ENCODE results near the gene ROGDI. TPM values are rescaled to one million over a fixed set of nuclear protein-coding genes. Genes with fewer than 3 reads are reported as not detected.

The ROGDI gene
- total and polyA plus RNA-seq, 4 donors = 14.0 to 28.1 (median 17.4) TPM

DNA sequence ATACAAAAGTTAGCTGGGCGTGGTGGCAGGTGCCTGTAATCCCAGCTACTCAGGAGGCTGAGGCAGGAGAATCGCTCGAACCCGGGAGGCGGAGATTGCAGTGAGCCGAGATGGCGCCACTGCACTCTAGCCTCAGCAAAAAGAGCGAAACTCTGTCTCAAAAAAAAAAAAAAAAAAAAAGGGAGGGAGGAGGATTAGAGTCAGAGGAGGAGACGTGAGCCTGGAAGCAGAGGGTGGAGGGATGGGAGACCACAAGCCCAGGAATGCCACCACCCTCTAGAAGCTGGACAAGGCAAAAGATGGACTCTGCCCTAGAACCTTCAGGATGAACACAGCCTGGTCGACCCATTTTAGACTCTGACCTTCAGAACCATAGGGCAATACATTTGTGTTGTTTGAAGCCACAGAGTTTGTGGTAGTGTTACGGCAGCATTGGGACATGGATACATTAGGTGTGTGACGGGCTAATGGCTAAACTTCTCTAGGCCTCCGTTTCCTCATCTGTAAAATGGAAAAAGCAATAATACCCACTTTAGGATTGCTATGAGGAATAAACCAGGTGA lies 9.4 kb downstream of the ROGDI start:
- no peak overlapping the region for H3K9ac ChIP-seq (ENCODE audit: low read depth in 1 of 2, low read length in 2 of 2)
- no peak for TF ChIP-seq YY1 (IDR thresholded peaks at IDR 0.05)
- peak; percentile 53 to 82 for TF ChIP-seq HNF4A (conservative IDR thresholded peaks at IDR 0.05)
- TF ChIP-seq RAD21 (IDR thresholded peaks at IDR 0.05) = no peak
- peak; percentile 34 for TF ChIP-seq HNF4G (IDR thresholded peaks at IDR 0.05)
- 75% methylated on average over 13 of the region's 13 CpGs for WGBS
- peaks cover 0 to 5% (median 4%) of the 10 kb centered on the region in 4 donors for H3K4me1 ChIP-seq (ENCODE audit: control insufficient read depth in 4 of 4, insufficient read depth in 4 of 4, low read length in 3 of 4)
- no peak overlapping the region for H3K27ac ChIP-seq (ENCODE audit: low read depth in 1 of 2, low read length in 2 of 2)
- H3K4me3 ChIP-seq (ENCODE audit: low read depth in 1 of 3, low read length in 3 of 3) = no peak overlapping the region
- H3K36me3 ChIP-seq (ENCODE audit: control insufficient read depth in 4 of 4, insufficient read depth in 3 of 4, low read depth in 1 of 4, low read length in 3 of 4) = peaks cover 0 to 11% (median 4%) of the 10 kb centered on the region in 4 donors
- H3K27me3 ChIP-seq (ENCODE audit: control insufficient read depth in 4 of 4, insufficient read depth in 4 of 4, low read length in 3 of 4) = no peaks in the 10 kb centered on the region
- DNase-seq (ENCODE audit: low spot score) = no peak
- no peaks in the 10 kb centered on the region for H3K9me3 ChIP-seq (ENCODE audit: control insufficient read depth in 4 of 4, low read length in 3 of 4)

DNA sequence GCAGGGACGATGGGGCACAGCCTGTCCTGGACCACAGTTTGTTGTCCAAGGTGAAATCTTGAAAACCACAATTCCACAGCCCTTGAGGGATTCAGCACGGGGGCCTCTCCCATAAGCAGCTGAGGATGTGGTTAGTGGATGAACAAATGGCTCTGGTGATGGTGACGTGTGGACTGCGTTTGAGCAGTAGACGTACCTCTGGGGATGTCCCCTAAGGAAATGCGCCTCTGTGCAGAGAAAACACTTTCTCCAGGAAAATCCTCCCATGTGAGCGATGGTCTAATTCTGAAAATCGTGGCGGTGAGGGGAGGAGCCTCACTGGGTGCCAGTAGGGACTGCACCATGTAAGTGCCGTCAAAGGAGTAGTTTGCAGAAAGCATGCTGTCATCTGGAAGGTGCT lies 11.6 kb downstream of the ROGDI start:
- WGBS = 85% methylated on average over 10 of the region's 10 CpGs
- H3K36me3 ChIP-seq (ENCODE audit: control insufficient read depth in 4 of 4, insufficient read depth in 3 of 4, low read depth in 1 of 4, low read length in 3 of 4) = peaks cover 0 to 3% (median 1%) of the 10 kb centered on the region in 4 donors

DNA sequence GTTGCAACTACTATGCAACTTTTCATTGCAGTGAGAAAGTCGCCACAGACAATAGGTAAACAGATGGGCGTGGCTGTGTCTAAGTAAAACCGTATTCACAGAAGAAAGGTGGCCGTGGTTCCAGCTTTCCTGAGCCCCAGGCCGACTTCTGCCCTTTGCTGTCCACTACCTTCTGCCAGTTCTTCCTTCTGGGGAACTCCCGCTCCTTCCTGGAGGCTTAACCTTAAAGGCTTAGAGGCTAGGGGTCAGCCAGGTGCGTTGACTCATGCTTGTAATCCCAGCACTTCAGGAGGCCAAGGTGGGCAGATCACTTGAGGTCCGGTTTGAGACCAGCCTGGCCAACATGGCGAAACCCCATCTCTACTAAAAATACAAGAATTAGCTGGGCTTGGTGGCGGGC lies 12.2 kb downstream of the ROGDI start:
- Histone ChIP-seq H3K9ac (ENCODE audit: low read depth in 1 of 2, low read length in 2 of 2) (no peak overlapping the region), H3K4me1 (ENCODE audit: control insufficient read depth in 4 of 4, insufficient read depth in 4 of 4, low read length in 3 of 4) (peaks cover 0 to 5% (median 4%) of the 10 kb centered on the region in 4 donors), H3K4me3 (ENCODE audit: low read depth in 1 of 3, low read length in 3 of 3) (no peak overlapping the region), H3K27ac (ENCODE audit: low read depth in 1 of 2, low read length in 2 of 2) (no peak overlapping the region), H3K36me3 (ENCODE audit: control insufficient read depth in 4 of 4, insufficient read depth in 3 of 4, low read depth in 1 of 4, low read length in 3 of 4) (no peaks in the 10 kb centered on the region), H3K27me3 (ENCODE audit: control insufficient read depth in 4 of 4, insufficient read depth in 4 of 4, low read length in 3 of 4) (no peaks in the 10 kb centered on the region), H3K9me3 (ENCODE audit: control insufficient read depth in 4 of 4, low read length in 3 of 4) (no peaks in the 10 kb centered on the region)
- 82% methylated on average over 10 of the region's 10 CpGs for WGBS
- no peak for TF ChIP-seq EGR1 (IDR thresholded peaks at IDR 0.05; ENCODE audit: low read depth in 2 of 2)
- no peak for TF ChIP-seq FOXA2 (IDR thresholded peaks at IDR 0.05)
- no peak for TF ChIP-seq HNF4A (conservative IDR thresholded peaks at IDR 0.05)
- no peak for TF ChIP-seq JUND (IDR thresholded peaks at IDR 0.05)
- DNase-seq (ENCODE audit: low spot score) = no peak

More for the DNA sequence above, 11.6 kb downstream of the ROGDI start:
- H3K27ac ChIP-seq (ENCODE audit: low read depth in 1 of 2, low read length in 2 of 2) = no peak overlapping the region
- H3K9me3 ChIP-seq (ENCODE audit: control insufficient read depth in 4 of 4, low read length in 3 of 4) = no peaks in the 10 kb centered on the region
- H3K4me3 ChIP-seq (ENCODE audit: low read depth in 1 of 3, low read length in 3 of 3) = no peak overlapping the region
- H3K4me1 ChIP-seq (ENCODE audit: control insufficient read depth in 4 of 4, insufficient read depth in 4 of 4, low read length in 3 of 4) = peaks cover 0 to 5% (median 4%) of the 10 kb centered on the region in 4 donors
- H3K27me3 ChIP-seq (ENCODE audit: control insufficient read depth in 4 of 4, insufficient read depth in 4 of 4, low read length in 3 of 4) = no peaks in the 10 kb centered on the region
- TF ChIP-seq HNF4G (IDR thresholded peaks at IDR 0.05) = no peak
- TF ChIP-seq, protein P1, sequence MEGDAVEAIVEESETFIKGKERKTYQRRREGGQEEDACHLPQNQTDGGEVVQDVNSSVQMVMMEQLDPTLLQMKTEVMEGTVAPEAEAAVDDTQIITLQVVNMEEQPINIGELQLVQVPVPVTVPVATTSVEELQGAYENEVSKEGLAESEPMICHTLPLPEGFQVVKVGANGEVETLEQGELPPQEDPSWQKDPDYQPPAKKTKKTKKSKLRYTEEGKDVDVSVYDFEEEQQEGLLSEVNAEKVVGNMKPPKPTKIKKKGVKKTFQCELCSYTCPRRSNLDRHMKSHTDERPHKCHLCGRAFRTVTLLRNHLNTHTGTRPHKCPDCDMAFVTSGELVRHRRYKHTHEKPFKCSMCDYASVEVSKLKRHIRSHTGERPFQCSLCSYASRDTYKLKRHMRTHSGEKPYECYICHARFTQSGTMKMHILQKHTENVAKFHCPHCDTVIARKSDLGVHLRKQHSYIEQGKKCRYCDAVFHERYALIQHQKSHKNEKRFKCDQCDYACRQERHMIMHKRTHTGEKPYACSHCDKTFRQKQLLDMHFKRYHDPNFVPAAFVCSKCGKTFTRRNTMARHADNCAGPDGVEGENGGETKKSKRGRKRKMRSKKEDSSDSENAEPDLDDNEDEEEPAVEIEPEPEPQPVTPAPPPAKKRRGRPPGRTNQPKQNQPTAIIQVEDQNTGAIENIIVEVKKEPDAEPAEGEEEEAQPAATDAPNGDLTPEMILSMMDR (IDR thresholded peaks at IDR 0.05; ENCODE audit: low read depth, low read length, missing input control) = no peak
- TF ChIP-seq, protein P2, sequence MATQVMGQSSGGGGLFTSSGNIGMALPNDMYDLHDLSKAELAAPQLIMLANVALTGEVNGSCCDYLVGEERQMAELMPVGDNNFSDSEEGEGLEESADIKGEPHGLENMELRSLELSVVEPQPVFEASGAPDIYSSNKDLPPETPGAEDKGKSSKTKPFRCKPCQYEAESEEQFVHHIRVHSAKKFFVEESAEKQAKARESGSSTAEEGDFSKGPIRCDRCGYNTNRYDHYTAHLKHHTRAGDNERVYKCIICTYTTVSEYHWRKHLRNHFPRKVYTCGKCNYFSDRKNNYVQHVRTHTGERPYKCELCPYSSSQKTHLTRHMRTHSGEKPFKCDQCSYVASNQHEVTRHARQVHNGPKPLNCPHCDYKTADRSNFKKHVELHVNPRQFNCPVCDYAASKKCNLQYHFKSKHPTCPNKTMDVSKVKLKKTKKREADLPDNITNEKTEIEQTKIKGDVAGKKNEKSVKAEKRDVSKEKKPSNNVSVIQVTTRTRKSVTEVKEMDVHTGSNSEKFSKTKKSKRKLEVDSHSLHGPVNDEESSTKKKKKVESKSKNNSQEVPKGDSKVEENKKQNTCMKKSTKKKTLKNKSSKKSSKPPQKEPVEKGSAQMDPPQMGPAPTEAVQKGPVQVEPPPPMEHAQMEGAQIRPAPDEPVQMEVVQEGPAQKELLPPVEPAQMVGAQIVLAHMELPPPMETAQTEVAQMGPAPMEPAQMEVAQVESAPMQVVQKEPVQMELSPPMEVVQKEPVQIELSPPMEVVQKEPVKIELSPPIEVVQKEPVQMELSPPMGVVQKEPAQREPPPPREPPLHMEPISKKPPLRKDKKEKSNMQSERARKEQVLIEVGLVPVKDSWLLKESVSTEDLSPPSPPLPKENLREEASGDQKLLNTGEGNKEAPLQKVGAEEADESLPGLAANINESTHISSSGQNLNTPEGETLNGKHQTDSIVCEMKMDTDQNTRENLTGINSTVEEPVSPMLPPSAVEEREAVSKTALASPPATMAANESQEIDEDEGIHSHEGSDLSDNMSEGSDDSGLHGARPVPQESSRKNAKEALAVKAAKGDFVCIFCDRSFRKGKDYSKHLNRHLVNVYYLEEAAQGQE (IDR thresholded peaks at IDR 0.05) = no peak
- no peak for TF ChIP-seq EGR1 (IDR thresholded peaks at IDR 0.05; ENCODE audit: low read depth in 2 of 2)
- TF ChIP-seq RXRA (IDR thresholded peaks at IDR 0.05) = no peak
- no peak for TF ChIP-seq SP1 (IDR thresholded peaks at IDR 0.05)
- DNase-seq (ENCODE audit: low spot score) = no peak
- no peak overlapping the region for H3K9ac ChIP-seq (ENCODE audit: low read depth in 1 of 2, low read length in 2 of 2)

Data from liver (tissue), 9 donors.